Adrenal gland (tissue), 5 donors: ENCODE measurements around the gene AK8.

Experiments used
- POLR2A ChIP-seq, 2 donors: fragments of 450-650 bp; IDR thresholded peaks; one replicate each; pipeline ENCODE4 v1.6.1; 2017; ENCODE audit warnings: antibody characterized with exemption in 2 of 2, mild to moderate bottlenecking in 2 of 2, moderate library complexity in 1 of 2
- TF ChIP-seq, protein P1 (sequence below), 6 experiments: fragments of 450-650 bp in 4 of 6; fragments of 200-600 bp in 2 of 6; sonication (generic) in 1 of 6; IDR thresholded peaks; 1 replicate in 5 of 6; 2 replicates in 1 of 6; pipeline versions ENCODE4 v1.5.1 to v1.8.0; 2016 to 2021; ENCODE audit warnings: antibody characterized with exemption in 6 of 6, mild to moderate bottlenecking in 2 of 6, moderate library complexity in 1 of 6
- donor health status: DM: no; HTN: no; CAD: no.

DNA sequence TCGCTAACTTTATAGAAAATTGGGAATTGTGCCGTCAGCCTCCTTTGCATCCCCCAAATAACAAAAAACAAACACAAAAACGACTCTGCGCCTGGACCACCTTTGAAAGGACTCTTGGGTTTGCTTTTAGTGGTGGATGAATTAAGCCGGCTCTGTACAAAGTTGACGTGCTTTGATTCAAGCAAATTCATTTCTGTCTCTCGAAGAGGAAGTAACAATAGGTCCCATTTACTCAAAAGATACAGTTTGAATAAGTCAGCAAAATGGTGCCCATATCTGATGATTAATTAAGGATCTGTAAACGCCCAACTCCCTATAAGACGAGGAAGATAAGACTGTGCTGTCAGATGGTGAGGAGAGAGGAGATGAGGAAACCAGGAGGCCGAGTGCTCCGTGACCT, 67.8 kb downstream of the AK8 start:
- TF ChIP-seq, protein P1, sequence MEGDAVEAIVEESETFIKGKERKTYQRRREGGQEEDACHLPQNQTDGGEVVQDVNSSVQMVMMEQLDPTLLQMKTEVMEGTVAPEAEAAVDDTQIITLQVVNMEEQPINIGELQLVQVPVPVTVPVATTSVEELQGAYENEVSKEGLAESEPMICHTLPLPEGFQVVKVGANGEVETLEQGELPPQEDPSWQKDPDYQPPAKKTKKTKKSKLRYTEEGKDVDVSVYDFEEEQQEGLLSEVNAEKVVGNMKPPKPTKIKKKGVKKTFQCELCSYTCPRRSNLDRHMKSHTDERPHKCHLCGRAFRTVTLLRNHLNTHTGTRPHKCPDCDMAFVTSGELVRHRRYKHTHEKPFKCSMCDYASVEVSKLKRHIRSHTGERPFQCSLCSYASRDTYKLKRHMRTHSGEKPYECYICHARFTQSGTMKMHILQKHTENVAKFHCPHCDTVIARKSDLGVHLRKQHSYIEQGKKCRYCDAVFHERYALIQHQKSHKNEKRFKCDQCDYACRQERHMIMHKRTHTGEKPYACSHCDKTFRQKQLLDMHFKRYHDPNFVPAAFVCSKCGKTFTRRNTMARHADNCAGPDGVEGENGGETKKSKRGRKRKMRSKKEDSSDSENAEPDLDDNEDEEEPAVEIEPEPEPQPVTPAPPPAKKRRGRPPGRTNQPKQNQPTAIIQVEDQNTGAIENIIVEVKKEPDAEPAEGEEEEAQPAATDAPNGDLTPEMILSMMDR (IDR thresholded peaks at IDR 0.05) = no peak
- no peak for TF ChIP-seq POLR2A (IDR thresholded peaks at IDR 0.05)
